SK-N-MC (cell line): Measurements from ENCODE around the gene ZMIZ1.

Experiments
- DNase-seq: peaks from one replicate; pipeline ENCODE4 v3.0.0-alpha.2; 2011; ENCODE audit warnings: low read depth, low spot score
- H3K27ac ChIP-seq: fragments of 200-600 bp; sonication (generic); 2 replicates; pipeline ENCODE4 v1.5.1; 2016; ENCODE audit warnings: mixed run types
- H3K36me3 ChIP-seq: fragments of 200-600 bp; sonication (generic); 2 replicates; pipeline ENCODE4 v1.6.1; 2017; ENCODE audit warnings: antibody characterized with exemption, low read length, mixed read lengths; ENCODE audit not compliant: insufficient read depth
- H3K4me3 ChIP-seq: fragments of 200-600 bp; sonication (generic); 2 replicates; pipeline ENCODE4 v1.5.1; 2016
- H3K9ac ChIP-seq: fragments of 200-600 bp; sonication (generic); 2 replicates; pipeline ENCODE4 v1.8.0; 2017; ENCODE audit warnings: mixed run types, mixed read lengths; ENCODE audit not compliant: insufficient read length
- H3K9me3 ChIP-seq: fragments of 200-600 bp; sonication (generic); 2 replicates; pipeline ENCODE4 v1.6.1; 2017; ENCODE audit warnings: low read depth, mild to moderate bottlenecking, antibody characterized with exemption, low read length, moderate library complexity, mixed read lengths
- EZH2 ChIP-seq: fragments of 200-600 bp; sonication (generic); IDR thresholded peaks from one replicate; pipeline ENCODE4 v1.6.1; 2017; ENCODE audit warnings: antibody characterized with exemption
- FOXP2 ChIP-seq: optimal IDR thresholded peaks from 2 replicates; pipeline ENCODE3; 2011; ENCODE audit warnings: mild to moderate bottlenecking, moderate library complexity; ENCODE audit not compliant: insufficient read depth; ENCODE audit errors: extremely low read length, control extremely low read depth
- POLR2AphosphoS5 ChIP-seq: IDR thresholded peaks from 2 replicates; pipeline ENCODE4 v1.6.1; 2012; ENCODE audit warnings: mild to moderate bottlenecking, low read depth, low read length, borderline replicate concordance

ZMIZ1 gene

GRCh38 chr10:79068203-79068561 is 584 bp upstream of the ZMIZ1 start:
- H3K9me3 ChIP-seq, result no peaks in the 10 kb centered on the region
- peak overlapping the region; percentile 78 for H3K4me3 ChIP-seq
- no peak for DNase-seq
- no peak overlapping the region for H3K9ac ChIP-seq
- H3K27ac ChIP-seq, result no peak overlapping the region
- TF ChIP-seq FOXP2 (no peak), POLR2AphosphoS5 (no peak), EZH2 (no peak)
- no peaks in the 10 kb centered on the region for H3K36me3 ChIP-seq

GRCh38 chr10:79069325-79070080 is 737 bp downstream of the ZMIZ1 start:
- Histone ChIP-seq H3K27ac (no peak overlapping the region), H3K36me3 (no peaks in the 10 kb centered on the region), H3K4me3 (peak overlapping the region; percentile 78), H3K9me3 (no peaks in the 10 kb centered on the region), H3K9ac (no peak overlapping the region)
- no peak for DNase-seq
- TF ChIP-seq FOXP2 (no peak), POLR2AphosphoS5 (no peak), EZH2 (no peak)

- H3K4me3 ChIP-seq, result peak overlapping the region; percentile 78
- H3K36me3 ChIP-seq, result no peaks in the 10 kb centered on the region
- H3K27ac ChIP-seq, result no peak overlapping the region
- H3K9me3 ChIP-seq, result no peaks in the 10 kb centered on the region
- TF ChIP-seq POLR2AphosphoS5, result no peak
- TF ChIP-seq EZH2, result no peak
- TF ChIP-seq FOXP2, result no peak
- no peak for DNase-seq
- no peak overlapping the region for H3K9ac ChIP-seq
Measured at GRCh38 chr10:79070081-79070605, 1.4 kb downstream of the ZMIZ1 start.

- TF ChIP-seq POLR2AphosphoS5 (no peak), EZH2 (no peak), FOXP2 (no peak)
- H3K36me3 ChIP-seq, result no peaks in the 10 kb centered on the region
- H3K9ac ChIP-seq, result peak overlapping the region; percentile 57
- no peaks in the 10 kb centered on the region for H3K9me3 ChIP-seq
- H3K4me3 ChIP-seq, result peak overlapping the region; percentile 78
- no peak for DNase-seq
- H3K27ac ChIP-seq, result no peak overlapping the region
Measured at GRCh38 chr10:79070606-79071395, 2.0 kb downstream of the ZMIZ1 start.

- no peaks in the 10 kb centered on the region for H3K9me3 ChIP-seq
- no peak overlapping the region for H3K27ac ChIP-seq
- H3K36me3 ChIP-seq, result no peaks in the 10 kb centered on the region
- TF ChIP-seq EZH2, result no peak
- no peak for TF ChIP-seq FOXP2
- no peak for TF ChIP-seq POLR2AphosphoS5
- peak overlapping the region; percentile 57 for H3K9ac ChIP-seq
- DNase-seq, result no peak
- peak overlapping the region; percentile 78 for H3K4me3 ChIP-seq
Measured at GRCh38 chr10:79071396-79071923, 2.7 kb downstream of the ZMIZ1 start.

- no peaks in the 10 kb centered on the region for H3K9me3 ChIP-seq
- H3K27ac ChIP-seq, result no peak overlapping the region
- TF ChIP-seq POLR2AphosphoS5 (no peak), FOXP2 (no peak), EZH2 (no peak)
- no peak overlapping the region for H3K4me3 ChIP-seq
- H3K9ac ChIP-seq, result no peak overlapping the region
- no peaks in the 10 kb centered on the region for H3K36me3 ChIP-seq
- DNase-seq, result no peak
Measured at GRCh38 chr10:79072041-79072441, 3.3 kb downstream of the ZMIZ1 start.

GRCh38 chr10:79072994-79073645 is 4.4 kb downstream of the ZMIZ1 start:
- DNase-seq, result no peak
- Histone ChIP-seq H3K9me3 (no peaks in the 10 kb centered on the region), H3K27ac (no peak overlapping the region), H3K4me3 (no peak overlapping the region), H3K36me3 (no peaks in the 10 kb centered on the region), H3K9ac (no peak overlapping the region)
- no peak for TF ChIP-seq POLR2AphosphoS5

- DNase-seq, result no peak
- H3K4me3 ChIP-seq, result no peak overlapping the region
- H3K9ac ChIP-seq, result no peak overlapping the region
- no peak for TF ChIP-seq POLR2AphosphoS5
- no peak for TF ChIP-seq EZH2
- TF ChIP-seq FOXP2, result no peak
- no peaks in the 10 kb centered on the region for H3K36me3 ChIP-seq
- H3K9me3 ChIP-seq, result no peaks in the 10 kb centered on the region
- H3K27ac ChIP-seq, result no peak overlapping the region
Measured at GRCh38 chr10:79073784-79074432, 5.1 kb downstream of the ZMIZ1 start.
